Large intestine (tissue), 3 donors: Measurements from ENCODE around the gene TRIM43. TPM values are rescaled to one million over a fixed set of nuclear protein-coding genes. Genes with fewer than 3 reads are reported as not detected.
"Not testable (repeated sequence)": the region's sequence is repeated elsewhere in the genome, so short reads cannot be mapped to it uniquely, and the experiment has no call there.

Experiments
- DNase-seq, 2 donors: peaks; one replicate each; pipeline versions ENCODE4 v3.0.0 to v3.0.0-alpha.2; 2013
- H3K27ac ChIP-seq: one replicate; pipeline ENCODE4 v1.5.1; 2013; ENCODE audit warnings: low read length
- H3K27me3 ChIP-seq: 2 replicates; pipeline ENCODE4 v1.6.1; 2013; ENCODE audit warnings: low read length; ENCODE audit not compliant: control insufficient read depth, insufficient read depth
- H3K36me3 ChIP-seq: 2 replicates; pipeline ENCODE4 v1.6.1; 2013; ENCODE audit warnings: low read length; ENCODE audit not compliant: control insufficient read depth, insufficient read depth
- H3K4me1 ChIP-seq: one replicate; pipeline ENCODE4 v1.6.1; 2013; ENCODE audit warnings: low read length; ENCODE audit not compliant: control insufficient read depth, insufficient read depth
- H3K4me3 ChIP-seq: one replicate; pipeline ENCODE4 v1.5.1; 2013; ENCODE audit warnings: low read length
- H3K9me3 ChIP-seq: one replicate; pipeline ENCODE4 v1.6.1; 2013; ENCODE audit warnings: mild to moderate bottlenecking, low read depth, low read length, moderate library complexity; ENCODE audit not compliant: control insufficient read depth
- WGBS: methylation state at CpG from one replicate; pipeline ENCODE4 v1.1.5; 2013; ENCODE audit warnings: low lambda C conversion rate; ENCODE audit not compliant: insufficient coverage; 5-methylcytosine and 5-hydroxymethylcytosine counted together
- polyA plus RNA-seq: library from polyadenylated mRNA; unstranded; fragments of 120-200 nt; gene quantifications from one replicate; pipeline ENCODE4 v1.2.1, GENCODE V29; 2013

Gene TRIM43
- polyA plus RNA-seq, 1 donor = not detected

DNA sequence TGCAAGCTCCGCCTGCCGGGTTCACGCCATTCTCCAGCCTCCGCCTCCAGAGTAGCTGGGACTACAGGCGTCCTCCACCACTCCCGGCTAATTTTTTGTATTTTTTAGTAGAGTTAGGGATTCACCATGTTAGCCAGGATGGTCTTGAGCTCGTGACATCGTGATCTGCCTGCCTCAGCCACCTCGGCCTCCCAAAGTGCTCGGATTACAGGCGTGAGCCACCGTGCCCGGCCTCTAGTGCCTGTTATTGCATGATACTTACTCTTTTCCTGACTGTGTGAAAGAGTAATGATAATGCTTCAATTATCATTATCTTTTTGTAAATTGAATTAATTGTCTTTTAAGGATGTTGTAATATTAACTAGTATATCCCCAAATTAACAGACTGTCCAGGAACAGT lies 1.2 kb downstream of the TRIM43 start:
- not testable (repeated sequence) for H3K9me3 ChIP-seq, DNase-seq
- WGBS = no CpG with 5 or more reads among the region's 13 CpGs

DNA sequence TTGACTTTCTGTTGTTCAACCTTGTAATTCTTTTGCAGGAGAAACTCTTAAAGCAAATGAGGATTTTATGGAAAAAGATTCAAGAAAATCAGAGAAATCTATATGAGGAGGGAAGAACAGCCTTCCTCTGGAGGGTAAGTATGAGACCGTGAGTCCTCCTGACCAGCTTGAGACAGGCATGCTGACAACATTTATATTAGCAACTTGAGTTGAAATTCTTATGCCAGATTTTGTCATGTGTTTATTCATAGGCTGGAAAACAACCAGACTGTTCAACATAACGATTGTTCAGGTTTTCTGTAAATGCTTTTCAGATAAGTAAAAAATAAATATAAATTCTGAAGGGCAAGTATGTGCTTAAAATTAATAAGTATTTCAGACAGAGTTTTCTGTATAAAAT lies 3.2 kb downstream of the TRIM43 start:
- no CpG with 5 or more reads among the region's 2 CpGs for WGBS
- H3K4me3 ChIP-seq, H3K4me1 ChIP-seq, H3K27me3 ChIP-seq, H3K9me3 ChIP-seq, DNase-seq, H3K36me3 ChIP-seq, H3K27ac ChIP-seq: not testable (repeated sequence)

More for the DNA sequence above, 1.2 kb downstream of the TRIM43 start:
- H3K36me3 ChIP-seq, H3K27ac ChIP-seq, H3K27me3 ChIP-seq, H3K4me3 ChIP-seq, H3K4me1 ChIP-seq: not testable (repeated sequence)

DNA sequence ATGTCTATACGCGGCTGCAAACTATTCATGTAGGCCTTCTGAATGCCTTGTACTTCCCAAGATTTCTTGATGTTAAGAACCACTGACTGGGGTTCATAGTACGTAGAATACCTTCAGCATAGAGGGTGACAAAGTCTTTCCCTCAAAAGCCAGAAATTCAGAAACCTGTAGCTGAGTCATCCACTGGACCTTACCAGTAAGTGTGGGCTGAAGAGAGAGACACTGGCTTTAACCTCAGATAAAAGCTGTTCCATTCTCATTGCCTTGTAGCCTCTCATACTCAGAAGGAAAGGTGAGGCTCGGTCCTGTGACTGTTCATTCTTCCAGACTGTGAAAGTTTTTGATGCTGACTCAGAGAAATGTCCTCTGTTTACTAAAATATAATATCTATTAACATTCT lies 9.5 kb downstream of the TRIM43 start:
- DNase-seq, H3K27me3 ChIP-seq, H3K4me1 ChIP-seq, H3K4me3 ChIP-seq, H3K36me3 ChIP-seq, H3K9me3 ChIP-seq, H3K27ac ChIP-seq: not testable (repeated sequence)
- no CpG with 5 or more reads among the region's 4 CpGs for WGBS

DNA sequence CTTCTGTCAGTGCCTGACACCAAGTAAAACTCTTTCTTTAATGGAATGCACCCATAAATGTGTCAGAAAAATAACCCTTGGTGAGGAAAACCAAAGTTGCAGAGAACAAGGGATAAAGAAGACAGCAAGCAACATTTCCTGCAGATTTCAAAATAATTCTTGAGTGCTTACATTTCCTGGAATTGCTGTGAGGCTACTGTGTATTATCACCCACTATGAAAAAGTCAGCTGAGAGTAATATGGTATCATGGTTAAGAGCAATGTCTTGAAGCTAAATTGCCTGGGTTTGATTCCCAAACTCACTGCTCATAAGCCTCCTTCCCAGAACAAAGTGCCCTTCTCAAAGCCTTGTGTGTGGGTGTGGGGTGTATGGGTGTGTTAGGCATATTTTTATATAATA lies 10.3 kb downstream of the TRIM43 start:
- not testable (repeated sequence) for H3K36me3 ChIP-seq, DNase-seq, H3K4me1 ChIP-seq, H3K4me3 ChIP-seq, H3K27me3 ChIP-seq, H3K27ac ChIP-seq, H3K9me3 ChIP-seq

DNA sequence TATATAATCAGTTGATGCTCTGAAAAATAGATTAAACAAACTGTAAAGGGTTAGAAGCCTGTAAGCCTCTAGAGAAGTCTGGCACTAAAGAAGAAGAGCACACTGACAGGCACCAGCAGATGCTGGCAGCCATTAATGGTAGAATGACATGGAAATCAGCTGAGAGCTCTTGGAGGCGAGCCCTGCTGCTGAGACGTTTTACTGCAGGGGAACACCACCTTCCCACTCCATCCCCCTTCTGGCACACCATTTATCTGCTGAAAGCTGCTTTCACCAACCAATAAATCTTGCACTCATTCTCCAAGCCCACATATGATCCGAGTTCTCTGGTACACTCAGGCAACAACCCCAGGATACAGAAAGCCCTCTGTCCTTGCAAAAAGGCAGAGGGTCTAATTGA lies 16.6 kb downstream of the TRIM43 start:
- H3K4me1 ChIP-seq, DNase-seq, H3K36me3 ChIP-seq, H3K9me3 ChIP-seq, H3K27ac ChIP-seq, H3K4me3 ChIP-seq, H3K27me3 ChIP-seq: not testable (repeated sequence)
- no CpG with 5 or more reads among the region's 3 CpGs for WGBS

DNA sequence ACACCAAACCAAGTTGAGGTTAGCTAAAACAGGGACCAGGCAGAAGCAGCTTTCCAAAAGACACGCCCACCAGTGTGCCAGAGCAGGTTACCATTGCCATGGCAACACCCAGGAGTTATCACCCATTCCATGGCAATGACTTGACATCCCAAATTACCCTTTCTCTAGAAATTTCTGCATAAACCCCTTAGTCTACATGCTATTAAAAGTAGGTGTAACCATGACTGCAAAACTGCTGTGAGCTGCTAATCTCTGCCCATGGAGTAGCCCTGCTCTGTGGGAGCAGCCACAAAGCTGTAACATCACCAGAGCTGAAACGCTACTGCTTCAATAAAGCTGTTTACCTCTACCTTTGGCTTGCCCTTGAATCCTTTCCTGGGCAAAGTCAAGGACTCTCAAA lies 18.0 kb downstream of the TRIM43 start:
- H3K4me3 ChIP-seq, H3K27ac ChIP-seq, H3K4me1 ChIP-seq, H3K27me3 ChIP-seq, H3K9me3 ChIP-seq, DNase-seq, H3K36me3 ChIP-seq: not testable (repeated sequence)
- no CpG with 5 or more reads among the region's 2 CpGs for WGBS

DNA sequence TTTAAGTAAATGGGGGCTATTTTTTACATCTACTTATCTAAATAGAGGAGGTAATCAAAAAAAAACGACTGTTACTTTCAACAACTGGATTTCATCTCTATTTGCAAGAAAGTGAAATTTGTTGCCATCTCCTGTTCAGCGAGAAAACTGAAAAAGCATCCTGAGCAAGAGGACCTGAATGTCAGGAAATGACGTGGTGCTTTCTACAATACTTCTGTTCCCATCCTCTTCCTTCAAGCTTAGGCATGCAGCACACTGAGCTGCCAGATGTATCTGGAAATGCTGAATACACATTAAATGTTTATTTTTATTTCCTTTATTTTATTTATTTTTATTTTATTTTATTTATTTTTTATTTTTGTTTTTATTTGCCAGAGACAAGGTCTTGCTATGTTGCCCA lies 21.2 kb downstream of the TRIM43 start:
- not testable (repeated sequence) for H3K9me3 ChIP-seq, H3K27me3 ChIP-seq, H3K4me1 ChIP-seq, H3K36me3 ChIP-seq, DNase-seq, H3K4me3 ChIP-seq, H3K27ac ChIP-seq
- no CpG with 5 or more reads among the region's 3 CpGs for WGBS

DNA sequence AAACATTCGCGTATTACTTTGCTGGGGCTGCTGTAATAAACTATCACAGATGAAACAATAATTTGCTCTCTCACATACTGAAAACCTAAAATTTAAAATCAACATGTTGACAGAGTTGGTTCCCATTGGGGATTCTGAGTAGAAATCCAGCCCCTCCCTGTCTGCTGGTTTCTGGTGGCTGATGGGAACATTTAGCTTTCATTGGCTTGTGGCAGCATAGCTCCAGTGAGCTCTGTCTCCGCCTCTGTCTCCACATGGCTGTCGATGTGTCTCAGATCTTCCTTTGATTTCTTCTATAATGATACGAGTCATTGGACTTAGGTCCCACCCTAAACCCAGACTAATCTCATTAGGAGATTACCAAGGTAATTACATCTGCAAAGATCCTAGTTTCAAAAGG lies 30.9 kb downstream of the TRIM43 start:
- H3K4me3 ChIP-seq, H3K9me3 ChIP-seq, H3K27ac ChIP-seq, DNase-seq, H3K36me3 ChIP-seq, H3K4me1 ChIP-seq, H3K27me3 ChIP-seq: not testable (repeated sequence)
- no CpG with 5 or more reads among the region's 5 CpGs for WGBS

DNA sequence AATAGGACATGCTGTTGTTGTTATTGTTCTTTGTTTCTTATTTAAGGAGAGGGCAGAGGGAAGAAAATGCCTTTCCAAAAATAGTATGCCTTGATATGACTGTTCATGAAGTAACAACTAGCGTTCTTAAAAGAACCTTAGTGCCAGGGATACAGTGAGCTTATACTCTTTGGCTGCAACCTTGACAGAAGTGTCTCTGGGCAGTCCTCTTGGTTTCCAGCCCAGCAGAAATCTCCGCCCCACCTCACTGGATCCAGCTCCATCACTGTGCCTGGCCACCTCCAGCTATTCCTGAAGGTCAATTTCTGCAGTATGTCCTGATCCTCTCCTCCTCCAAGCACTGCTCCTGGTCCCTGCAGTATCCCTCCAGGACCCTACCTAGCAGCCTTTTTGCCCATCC lies 39.2 kb downstream of the TRIM43 start:
- not testable (repeated sequence) for DNase-seq, H3K36me3 ChIP-seq, H3K27me3 ChIP-seq, H3K4me3 ChIP-seq, H3K27ac ChIP-seq, H3K9me3 ChIP-seq, H3K4me1 ChIP-seq
- no CpG with 5 or more reads among the region's 2 CpGs for WGBS

DNA sequence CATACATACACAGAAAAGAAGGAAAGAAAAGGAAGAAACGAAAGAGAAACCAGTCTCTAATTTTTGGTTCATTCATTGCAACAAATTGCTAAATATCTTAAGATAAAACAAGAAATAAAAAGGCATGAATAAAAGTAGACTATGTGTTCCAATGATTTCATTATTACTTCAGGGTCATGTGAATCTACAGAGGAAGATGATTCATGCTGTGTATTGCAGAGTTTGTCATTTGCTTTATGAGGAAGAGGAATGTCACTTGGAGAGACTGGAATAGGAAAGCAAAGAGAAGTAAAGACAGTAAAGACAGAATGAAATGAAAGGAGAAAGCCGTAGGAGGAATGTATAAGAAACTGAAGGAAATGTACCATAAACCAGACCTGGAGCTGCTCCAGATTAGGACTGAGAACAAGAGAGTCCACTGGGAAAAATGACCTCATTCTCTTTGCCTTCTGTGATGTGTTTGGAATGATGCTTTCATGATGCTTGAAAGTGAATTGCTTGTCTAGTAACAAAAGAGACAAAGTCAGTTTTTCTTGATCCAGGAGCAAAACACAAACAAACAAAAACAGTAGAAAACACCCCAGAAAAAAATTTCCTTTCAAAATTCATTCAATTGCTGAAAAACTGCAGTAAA lies 41.9 kb downstream of the TRIM43 start:
- WGBS = no CpG with 5 or more reads among the region's 2 CpGs
- H3K4me1 ChIP-seq, H3K9me3 ChIP-seq, H3K36me3 ChIP-seq, H3K4me3 ChIP-seq, H3K27ac ChIP-seq, H3K27me3 ChIP-seq, DNase-seq: not testable (repeated sequence)

DNA sequence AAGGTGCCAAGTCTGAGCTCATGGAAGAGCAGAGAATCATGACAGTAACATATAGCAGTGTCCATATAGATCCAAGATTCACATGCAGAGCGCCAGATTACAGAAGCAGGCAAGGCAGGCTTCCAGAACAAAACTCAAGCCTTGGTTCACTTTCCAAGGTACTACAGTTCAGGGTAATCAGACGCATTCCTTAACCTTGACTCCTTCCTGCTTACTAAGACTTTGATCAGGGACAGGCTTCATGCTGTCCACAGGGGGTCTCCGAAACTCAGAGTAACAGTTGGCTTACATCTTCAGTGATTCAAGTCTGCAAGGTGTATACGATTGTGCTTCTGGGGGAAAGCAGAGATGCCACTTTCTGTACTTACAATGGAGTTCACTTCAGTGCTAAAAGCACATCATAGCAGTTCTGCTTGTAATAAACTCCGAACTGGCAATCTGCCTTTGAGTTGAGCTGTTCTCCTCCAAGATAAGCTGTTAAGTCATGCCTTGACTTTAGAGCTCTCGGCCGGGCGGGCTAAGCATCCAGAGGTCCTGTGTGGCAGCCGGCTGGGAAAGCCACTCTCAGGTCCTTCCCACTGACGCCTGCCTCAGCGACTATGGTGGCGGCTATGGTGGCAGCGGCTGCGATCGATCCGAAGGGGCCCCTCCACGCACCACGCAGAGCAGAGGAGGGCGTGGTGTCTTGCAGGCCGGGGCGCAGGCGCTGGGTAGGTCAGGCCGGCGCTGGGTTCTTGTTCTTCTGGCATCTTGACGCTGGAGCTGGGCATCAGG lies 48.9 kb downstream of the TRIM43 start:
- WGBS = no CpG with 5 or more reads among the region's 25 CpGs
- not testable (repeated sequence) for H3K36me3 ChIP-seq, H3K9me3 ChIP-seq, H3K4me1 ChIP-seq, H3K27me3 ChIP-seq, H3K4me3 ChIP-seq, H3K27ac ChIP-seq, DNase-seq
